Thoracic aorta (tissue), 2 donors: ENCODE results near the gene ERN1. TPM values are rescaled to one million over a fixed set of nuclear protein-coding genes. Genes with fewer than 3 reads are reported as not detected.

Experiments
- ATAC-seq: fragments of 150-250 bp; one replicate; pipeline ENCODE4 v1.8.0; 2017; ENCODE audit warnings: low read depth; ENCODE audit not compliant: insufficient number of reproducible peaks, low FRiP score
- DNase-seq: peaks from one replicate; pipeline ENCODE4 v3.0.0-alpha.2; 2020; ENCODE audit warnings: low spot score
- H3K27ac ChIP-seq, 2 donors: fragments of 200-600 bp; sonication (generic); 1 replicate in 1 of 2; 2 replicates in 1 of 2; pipeline ENCODE4 v1.5.1; 2016; ENCODE audit warnings: mild to moderate bottlenecking in 2 of 2, moderate library complexity in 2 of 2
- H3K27me3 ChIP-seq: fragments of 200-600 bp; sonication (generic); replicated peaks from 2 replicates; pipeline ENCODE4 v1.6.0; 2016; ENCODE audit warnings: mild to moderate bottlenecking; ENCODE audit not compliant: insufficient read depth
- H3K36me3 ChIP-seq: fragments of 200-600 bp; sonication (generic); one replicate; pipeline ENCODE4 v1.5.1; 2016
- H3K4me1 ChIP-seq, 2 donors: fragments of 200-600 bp; sonication (generic); 1 replicate in 1 of 2; 2 replicates in 1 of 2; pipeline versions ENCODE4 v1.5.1 to v1.6.0; 2016; ENCODE audit warnings: low read depth in 2 of 2, mild to moderate bottlenecking in 1 of 2; ENCODE audit not compliant: control insufficient read depth in 1 of 2
- H3K4me3 ChIP-seq: fragments of 200-600 bp; sonication (generic); 2 replicates; pipeline ENCODE4 v1.5.1; 2016; ENCODE audit warnings: mild to moderate bottlenecking
- H3K9me3 ChIP-seq: fragments of 200-600 bp; sonication (generic); 2 replicates; pipeline ENCODE4 v1.5.1; 2016
- total RNA-seq, 2 donors: library from RNA; depleted of rRNA; stranded (reverse); fragments of >200 nt; gene quantifications; one replicate each; pipeline versions ENCODE4 v1.1.0 to v1.2.3, GENCODE V29; 2016
- TF ChIP-seq, protein P1 (sequence below): fragments of 200-600 bp; sonication (generic); IDR thresholded peaks from one replicate; pipeline ENCODE4 v1.5.1; 2019; ENCODE audit warnings: antibody characterized with exemption

The ERN1 gene
- total RNA-seq, 2 donors from 2014 or later, result 13.0 to 22.7 TPM

DNA sequence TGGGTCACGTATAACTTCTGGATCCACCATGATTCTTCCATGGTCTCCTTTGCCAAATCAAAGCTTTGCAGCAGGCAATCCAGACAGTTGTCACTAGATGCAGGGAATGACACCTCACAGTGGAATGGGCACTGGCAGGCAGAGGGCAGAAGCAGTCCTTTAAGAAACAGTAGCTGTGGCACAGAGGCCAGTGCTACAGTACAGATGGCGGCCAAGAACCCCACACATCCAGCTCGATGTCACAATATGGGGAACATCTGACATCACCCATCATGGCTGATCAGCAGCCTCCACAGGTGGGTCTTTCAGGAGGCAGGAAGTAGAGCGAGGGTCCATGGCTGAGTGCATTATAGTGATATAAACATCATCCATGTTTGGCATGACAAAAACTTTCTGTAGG, 18.8 kb upstream of the ERN1 start:
- ATAC-seq, result no peak
- H3K4me3 ChIP-seq, result no peak overlapping the region
- no peaks in the 10 kb centered on the region for H3K36me3 ChIP-seq
- TF ChIP-seq, protein P1, sequence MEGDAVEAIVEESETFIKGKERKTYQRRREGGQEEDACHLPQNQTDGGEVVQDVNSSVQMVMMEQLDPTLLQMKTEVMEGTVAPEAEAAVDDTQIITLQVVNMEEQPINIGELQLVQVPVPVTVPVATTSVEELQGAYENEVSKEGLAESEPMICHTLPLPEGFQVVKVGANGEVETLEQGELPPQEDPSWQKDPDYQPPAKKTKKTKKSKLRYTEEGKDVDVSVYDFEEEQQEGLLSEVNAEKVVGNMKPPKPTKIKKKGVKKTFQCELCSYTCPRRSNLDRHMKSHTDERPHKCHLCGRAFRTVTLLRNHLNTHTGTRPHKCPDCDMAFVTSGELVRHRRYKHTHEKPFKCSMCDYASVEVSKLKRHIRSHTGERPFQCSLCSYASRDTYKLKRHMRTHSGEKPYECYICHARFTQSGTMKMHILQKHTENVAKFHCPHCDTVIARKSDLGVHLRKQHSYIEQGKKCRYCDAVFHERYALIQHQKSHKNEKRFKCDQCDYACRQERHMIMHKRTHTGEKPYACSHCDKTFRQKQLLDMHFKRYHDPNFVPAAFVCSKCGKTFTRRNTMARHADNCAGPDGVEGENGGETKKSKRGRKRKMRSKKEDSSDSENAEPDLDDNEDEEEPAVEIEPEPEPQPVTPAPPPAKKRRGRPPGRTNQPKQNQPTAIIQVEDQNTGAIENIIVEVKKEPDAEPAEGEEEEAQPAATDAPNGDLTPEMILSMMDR, result no peak
- no peaks in the 10 kb centered on the region for H3K9me3 ChIP-seq
- no peak for DNase-seq
- H3K4me1 ChIP-seq, result peaks cover 7 to 66% of the 10 kb centered on the region in 2 donors
- no peaks in the 10 kb centered on the region for H3K27me3 ChIP-seq
- H3K27ac ChIP-seq, result peak overlapping the region in 1 of 2 donors; percentile 34

DNA sequence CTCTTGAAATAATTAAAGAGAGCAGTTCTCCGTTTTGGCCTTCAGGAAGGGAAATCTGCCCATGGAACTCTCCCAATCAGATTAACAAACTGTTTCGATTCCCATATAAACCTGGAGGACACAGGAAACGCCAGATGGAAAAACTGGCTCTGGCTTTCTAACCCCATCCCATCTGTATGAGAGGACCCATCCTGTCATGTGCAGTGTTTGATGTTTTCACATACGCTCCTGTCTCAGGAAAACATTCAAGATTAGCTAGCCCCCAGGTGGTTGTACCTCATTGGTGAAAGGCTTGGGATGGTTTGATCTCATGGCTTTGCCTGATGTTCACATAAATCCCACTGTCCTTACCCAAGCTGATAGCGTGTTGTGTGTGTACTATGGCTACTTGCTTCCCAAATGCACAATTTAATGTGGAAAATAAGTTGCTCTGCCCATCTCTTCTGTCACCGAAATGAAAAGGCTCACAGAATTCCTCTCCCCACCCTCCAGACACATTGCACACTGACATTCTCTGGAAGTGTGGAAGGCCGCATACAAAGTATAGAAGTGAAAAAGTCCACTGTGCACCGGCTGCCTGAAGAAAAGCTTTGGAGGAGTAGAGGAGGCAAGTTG, 18.2 kb upstream of the ERN1 start:
- Histone ChIP-seq H3K9me3 (no peaks in the 10 kb centered on the region), H3K27ac (peak overlapping the region in 1 of 2 donors; percentile 34), H3K27me3 (no peaks in the 10 kb centered on the region), H3K36me3 (no peaks in the 10 kb centered on the region), H3K4me3 (no peak overlapping the region), H3K4me1 (peaks cover 5 to 61% of the 10 kb centered on the region in 2 donors)
- ATAC-seq (no peak), DNase-seq (no peak)
- TF ChIP-seq, protein P1, result no peak

DNA sequence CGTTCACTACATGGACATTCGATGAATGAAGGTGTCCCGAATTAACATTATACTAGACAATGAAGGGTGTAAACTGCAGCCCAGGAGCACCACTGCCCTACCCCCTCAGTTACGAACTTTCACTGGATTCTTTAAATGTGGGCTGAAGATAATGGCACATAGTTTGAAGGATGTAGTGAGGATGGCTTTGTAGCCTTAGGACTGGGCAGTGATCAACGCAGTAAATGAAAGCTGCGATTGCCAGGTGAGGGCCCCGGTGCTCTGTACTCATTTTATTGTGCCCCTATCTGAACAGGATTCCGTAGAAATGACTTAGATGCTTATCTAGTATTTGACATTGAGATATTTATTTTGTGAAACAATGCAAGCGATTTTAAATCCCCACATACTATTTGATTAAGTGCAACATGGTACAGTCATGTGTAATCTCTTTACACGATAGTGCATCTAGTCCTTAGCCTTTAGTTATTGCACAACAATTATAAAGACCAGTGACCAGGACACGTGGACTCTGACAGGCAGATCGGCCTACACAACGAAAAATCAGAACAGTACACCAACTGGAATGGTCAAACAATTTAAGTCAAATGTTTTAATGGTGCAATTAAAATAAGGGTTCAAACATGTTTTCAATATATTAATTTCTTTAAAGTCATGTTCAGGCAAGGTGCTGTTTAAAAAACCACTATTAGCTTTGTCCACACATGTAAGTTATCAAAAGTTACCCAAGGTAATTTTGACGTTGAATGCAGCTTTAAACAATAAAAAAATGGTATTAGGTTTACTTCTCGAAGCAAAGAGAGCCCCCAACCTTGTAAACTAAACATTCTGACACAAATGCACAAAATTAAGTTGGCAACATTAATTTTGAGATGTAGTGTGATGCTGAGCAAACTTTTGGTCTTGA, 17.4 kb upstream of the ERN1 start:
- TF ChIP-seq, protein P1, result no peak
- Histone ChIP-seq H3K9me3 (no peaks in the 10 kb centered on the region), H3K4me3 (peak overlapping the region; percentile 89), H3K27me3 (no peaks in the 10 kb centered on the region), H3K36me3 (no peaks in the 10 kb centered on the region), H3K27ac (peak overlapping the region; percentile 86 to 93), H3K4me1 (peaks cover 5 to 53% of the 10 kb centered on the region in 2 donors)
- no peak for ATAC-seq
- DNase-seq, result no peak

DNA sequence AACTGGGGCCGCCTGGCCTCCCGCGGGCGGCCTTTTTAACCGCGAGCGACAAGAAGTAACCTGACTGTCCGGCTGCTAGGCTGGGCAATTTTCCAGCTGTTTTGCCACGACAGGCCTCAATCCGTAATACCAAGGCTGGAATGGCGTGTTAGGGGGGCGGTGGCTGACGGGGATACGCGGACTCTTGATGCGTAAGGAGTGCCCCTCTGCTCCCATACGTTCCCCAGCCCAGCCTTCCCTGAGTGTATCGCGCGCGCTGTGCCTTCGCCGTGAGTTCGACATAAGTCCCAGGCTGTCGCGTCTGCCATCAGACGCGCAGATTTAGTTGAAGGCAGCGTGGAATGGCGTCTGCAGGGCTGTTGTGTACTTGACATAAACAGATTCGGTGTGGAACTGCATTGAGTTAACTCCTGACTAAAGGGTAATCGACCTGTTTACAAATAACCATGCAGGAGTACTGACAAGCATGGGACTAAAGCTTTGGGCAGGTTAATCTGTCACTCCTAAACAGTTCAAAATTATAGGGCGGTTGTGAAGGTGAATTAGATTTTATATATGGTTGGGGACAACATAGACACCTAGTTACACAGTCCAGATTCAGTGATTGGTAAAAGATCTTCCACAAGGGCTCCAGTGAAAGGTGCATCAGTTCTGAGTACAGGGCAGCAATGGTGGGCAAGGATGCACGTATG, 16.6 kb upstream of the ERN1 start:
- TF ChIP-seq, protein P1, result no peak
- ATAC-seq, result no peak
- Histone ChIP-seq H3K36me3 (no peaks in the 10 kb centered on the region), H3K4me3 (peak overlapping the region; percentile 89), H3K9me3 (no peaks in the 10 kb centered on the region), H3K27ac (peak overlapping the region; percentile 86 to 93), H3K27me3 (no peaks in the 10 kb centered on the region), H3K4me1 (peaks cover 5 to 46% of the 10 kb centered on the region in 2 donors)
- DNase-seq, result no peak
